Fibroblast of lung (primary cell): ENCODE measurements around the gene PADI1. TPM values are rescaled to one million over a fixed set of nuclear protein-coding genes. Genes with fewer than 3 reads are reported as not detected.

Experiments used
- DNase-seq, 2 donors: peaks; one replicate each; pipeline versions ENCODE4 v3.0.0 to v3.0.0-alpha.2; 2010; ENCODE audit warnings: low read depth in 2 of 2
- H2AFZ ChIP-seq: 2 replicates; pipeline ENCODE4 v1.5.1; 2012; ENCODE audit warnings: low read length, control low read depth, inconsistent platforms
- H3K27ac ChIP-seq: 2 replicates; pipeline ENCODE4 v1.5.1; 2011; ENCODE audit warnings: low read length, control low read depth; ENCODE audit not compliant: insufficient read depth
- H3K27me3 ChIP-seq: 2 replicates; pipeline ENCODE4 v1.5.1; 2011; ENCODE audit warnings: mild to moderate bottlenecking, low read length; ENCODE audit not compliant: control insufficient read depth, insufficient read depth
- H3K36me3 ChIP-seq: 2 replicates; pipeline ENCODE4 v1.5.1; 2011; ENCODE audit warnings: low read length; ENCODE audit not compliant: control insufficient read depth, insufficient read depth
- H3K4me1 ChIP-seq: 2 replicates; pipeline ENCODE4 v1.5.1; 2011; ENCODE audit warnings: low read length; ENCODE audit not compliant: control insufficient read depth, insufficient read depth; ENCODE audit errors: extremely low read depth
- H3K4me2 ChIP-seq: 2 replicates; pipeline ENCODE4 v1.5.1; 2011; ENCODE audit warnings: low read length, control low read depth; ENCODE audit not compliant: insufficient read depth; ENCODE audit errors: extremely low read depth
- H3K4me3 ChIP-seq, 4 experiments: fragments of 200-600 bp in 1 of 4; sonication (generic) in 1 of 4; replicated peaks in 1 of 4; 2 replicates each; pipeline ENCODE4 v1.5.1; 2011 to 2016; ENCODE audit warnings: low read length in 4 of 4, low read depth in 3 of 4, mild to moderate bottlenecking in 3 of 4, control low read depth in 2 of 4, inconsistent platforms in 1 of 4, mixed read lengths in 1 of 4; ENCODE audit not compliant: insufficient read depth in 1 of 4; ENCODE audit errors: control extremely low read depth in 1 of 4
- H3K79me2 ChIP-seq: 2 replicates; pipeline ENCODE4 v1.5.1; 2012; ENCODE audit warnings: mild to moderate bottlenecking, low read length, inconsistent platforms; ENCODE audit not compliant: control insufficient read depth, insufficient read depth
- H3K9ac ChIP-seq: 2 replicates; pipeline ENCODE4 v1.5.1; 2011; ENCODE audit warnings: mild to moderate bottlenecking, low read length, control low read depth; ENCODE audit not compliant: insufficient read depth
- H3K9me3 ChIP-seq: 2 replicates; pipeline ENCODE4 v1.5.1; 2012; ENCODE audit warnings: low read depth, low read length; ENCODE audit not compliant: control insufficient read depth, insufficient read depth
- H4K20me1 ChIP-seq: 2 replicates; pipeline ENCODE4 v1.5.1; 2011; ENCODE audit warnings: low read length; ENCODE audit not compliant: control insufficient read depth, insufficient read depth; ENCODE audit errors: extremely low read depth
- CTCF ChIP-seq, 2 donors: IDR thresholded peaks in 1 of 2; conservative IDR thresholded peaks in 1 of 2; 1 replicate in 1 of 2; 2 replicates in 1 of 2; pipeline ENCODE4 v1.5.1; 2011 to 2012; ENCODE audit warnings: low read length in 2 of 2, control low read depth in 1 of 2, inconsistent platforms in 1 of 2, low read depth in 1 of 2, mild to moderate bottlenecking in 1 of 2
- EZH2 ChIP-seq: IDR thresholded peaks from 2 replicates; pipeline ENCODE4 v1.5.1; 2012; ENCODE audit warnings: low read length, control low read depth, mild to moderate bottlenecking; ENCODE audit errors: missing control alignments
- polyA plus RNA-seq, 2 donors: library from polyadenylated mRNA; depleted of rRNA in 1 of 2; stranded (reverse) in 1 of 2; unstranded in 1 of 2; fragments of >200 nt; gene quantifications; 2 replicates each; pipeline ENCODE4 v1.2.1, GENCODE V29; 2011 to 2012; ENCODE audit warnings: missing spikeins in 1 of 2
- total RNA-seq: library from RNA; depleted of rRNA; stranded (reverse); fragments of >200 nt; gene quantifications from 2 replicates; pipeline ENCODE4 v1.2.1, GENCODE V29; 2014

PADI1 gene
- total and polyA plus RNA-seq, 2 donors (not counting 1 experiment from before 2014, with no cell fraction given), result not detected

- Histone ChIP-seq H3K36me3 (no peaks in the 10 kb centered on the region), H3K27ac (no peak overlapping the region), H3K9me3 (no peaks in the 10 kb centered on the region), H2AFZ (no peak overlapping the region), H3K79me2 (no peaks in the 10 kb centered on the region), H3K9ac (no peak overlapping the region), H4K20me1 (no peaks in the 10 kb centered on the region), H3K27me3 (peaks cover 5% of the 10 kb centered on the region), H3K4me2 (no peak overlapping the region), H3K4me3 (no peak overlapping the region), H3K4me1 (no peaks in the 10 kb centered on the region)
- DNase-seq, result peak; percentile 61 to 87
- no peak for TF ChIP-seq CTCF (conservative IDR thresholded peaks at IDR 0.05 in 1 of 2, IDR thresholded peaks at IDR 0.05 in 1 of 2; ENCODE audit: low read depth in 1 of 2, low read length in 2 of 2)
- TF ChIP-seq EZH2, result no peak
Measured at GRCh38 chr1:17287130-17287776, 82.3 kb downstream of the PADI1 start.

GRCh38 chr1:17289721-17290120, 84.8 kb downstream of the PADI1 start:
- no peak for TF ChIP-seq EZH2
- TF ChIP-seq CTCF (conservative IDR thresholded peaks at IDR 0.05 in 1 of 2, IDR thresholded peaks at IDR 0.05 in 1 of 2; ENCODE audit: low read depth in 1 of 2, low read length in 2 of 2), result no peak
- no peak overlapping the region for H3K27ac ChIP-seq
- no peak overlapping the region for H2AFZ ChIP-seq
- no peak overlapping the region for H3K4me3 ChIP-seq
- peak; percentile 52 to 74 for DNase-seq
- H3K4me2 ChIP-seq, result no peak overlapping the region
- no peaks in the 10 kb centered on the region for H3K36me3 ChIP-seq
- no peaks in the 10 kb centered on the region for H3K27me3 ChIP-seq
- H4K20me1 ChIP-seq, result no peaks in the 10 kb centered on the region
- H3K9ac ChIP-seq, result no peak overlapping the region
- H3K9me3 ChIP-seq, result no peaks in the 10 kb centered on the region
- H3K4me1 ChIP-seq, result no peaks in the 10 kb centered on the region
- H3K79me2 ChIP-seq, result no peaks in the 10 kb centered on the region

- Histone ChIP-seq H2AFZ (no peak overlapping the region), H3K36me3 (no peaks in the 10 kb centered on the region), H4K20me1 (no peaks in the 10 kb centered on the region), H3K9ac (no peak overlapping the region), H3K27ac (no peak overlapping the region), H3K4me2 (no peak overlapping the region), H3K9me3 (no peaks in the 10 kb centered on the region), H3K4me1 (no peaks in the 10 kb centered on the region), H3K27me3 (no peaks in the 10 kb centered on the region), H3K4me3 (no peak overlapping the region), H3K79me2 (no peaks in the 10 kb centered on the region)
- DNase-seq, result no peak
- TF ChIP-seq EZH2 (no peak), CTCF (conservative IDR thresholded peaks at IDR 0.05 in 1 of 2, IDR thresholded peaks at IDR 0.05 in 1 of 2; ENCODE audit: low read depth in 1 of 2, low read length in 2 of 2) (no peak)
Measured at GRCh38 chr1:17290553-17290952, 85.6 kb downstream of the PADI1 start.
